A172 (cell line): ENCODE results near the gene SEMA4C. TPM values are rescaled to one million over a fixed set of nuclear protein-coding genes. Genes with fewer than 3 reads are reported as not detected.
"Not testable (repeated sequence)": the region's sequence is repeated elsewhere in the genome, so short reads cannot be mapped to it uniquely, and the experiment has no call there.

Experiments
- DNase-seq: peaks from one replicate; pipeline ENCODE4 v3.0.0-alpha.2; 2015; ENCODE audit warnings: low spot score
- total RNA-seq: library from RNA; depleted of rRNA; stranded (reverse); fragments of >200 nt; shearing (Covaris generic); gene quantifications from 2 replicates; pipeline ENCODE4 v1.2.3, GENCODE V29; 2014

The SEMA4C gene
- total RNA-seq, 1 experiment from 2014 or later = 40.1 TPM

- no peak for DNase-seq
Measured at GRCh38 chr2:96867756-96868554, 1.9 kb downstream of the SEMA4C start.

- DNase-seq = no peak
Measured at GRCh38 chr2:96866986-96867755, 2.7 kb downstream of the SEMA4C start.

GRCh38 chr2:96866586-96866985 lies 3.3 kb downstream of the SEMA4C start:
- no peak for DNase-seq

- no peak for DNase-seq
Measured at GRCh38 chr2:96866149-96866548, 3.7 kb downstream of the SEMA4C start.

- no peak for DNase-seq
Measured at GRCh38 chr2:96865654-96866053, 4.2 kb downstream of the SEMA4C start.

- no peak for DNase-seq
Measured at GRCh38 chr2:96864343-96865091, 5.4 kb downstream of the SEMA4C start.

GRCh38 chr2:96863575-96864342 lies 6.1 kb downstream of the SEMA4C start:
- no peak for DNase-seq

GRCh38 chr2:96863056-96863455 lies 6.8 kb downstream of the SEMA4C start:
- not testable (repeated sequence) for DNase-seq

- no peak for DNase-seq
Measured at GRCh38 chr2:96861074-96861473, 8.8 kb downstream of the SEMA4C start.

- no peak for DNase-seq
Measured at GRCh38 chr2:96860065-96861029, 9.5 kb downstream of the SEMA4C start.

- DNase-seq = no peak
Measured at GRCh38 chr2:96859681-96860064, 10.2 kb downstream of the SEMA4C start.

GRCh38 chr2:96859099-96859649 lies 10.7 kb downstream of the SEMA4C start:
- no peak for DNase-seq

GRCh38 chr2:96857667-96858372 lies 12.1 kb downstream of the SEMA4C start, which contains the start of gene ANKRD39:
Gene ANKRD39, minus strand, starts transcription at chr2:96858016. Its CDS starts 29 bp downstream, at chr2:96857987.
- peak; percentile 95 for DNase-seq

GRCh38 chr2:96856776-96857666 lies 12.9 kb downstream of the SEMA4C start:
- DNase-seq = no peak

- DNase-seq = no peak
Measured at GRCh38 chr2:96853321-96853720, 16.6 kb downstream of the SEMA4C start.

GRCh38 chr2:96852667-96853066 lies 17.2 kb downstream of the SEMA4C start:
- no peak for DNase-seq

- DNase-seq = no peak
Measured at GRCh38 chr2:96848264-96848663, 21.6 kb downstream of the SEMA4C start.

GRCh38 chr2:96847586-96847985 lies 22.3 kb downstream of the SEMA4C start:
- no peak for DNase-seq
